GM08714 (cell line): Measurements from ENCODE around the gene CCDC200.
"Not testable (repeated sequence)": the region's sequence is repeated elsewhere in the genome, so short reads cannot be mapped to it uniquely, and the experiment has no call there.

ENCODE experiments used
- H3K4me3 ChIP-seq: fragments of 200-500 bp; sonication (Bioruptor generic); 2 replicates; pipeline ENCODE4 v1.5.1; 2014; ENCODE audit warnings: mild to moderate bottlenecking, low read length, inconsistent platforms
- ZNF274 ChIP-seq: IDR thresholded peaks from 2 replicates; pipeline ENCODE4 v1.6.1; 2012; ENCODE audit warnings: mild to moderate bottlenecking, low read depth, low read length

CCDC200 gene

GRCh38 chr17:43220511-43221125 lies 7.8 kb downstream of the CCDC200 start:
- H3K4me3 ChIP-seq = no peak overlapping the region
- no peak for TF ChIP-seq ZNF274

DNA sequence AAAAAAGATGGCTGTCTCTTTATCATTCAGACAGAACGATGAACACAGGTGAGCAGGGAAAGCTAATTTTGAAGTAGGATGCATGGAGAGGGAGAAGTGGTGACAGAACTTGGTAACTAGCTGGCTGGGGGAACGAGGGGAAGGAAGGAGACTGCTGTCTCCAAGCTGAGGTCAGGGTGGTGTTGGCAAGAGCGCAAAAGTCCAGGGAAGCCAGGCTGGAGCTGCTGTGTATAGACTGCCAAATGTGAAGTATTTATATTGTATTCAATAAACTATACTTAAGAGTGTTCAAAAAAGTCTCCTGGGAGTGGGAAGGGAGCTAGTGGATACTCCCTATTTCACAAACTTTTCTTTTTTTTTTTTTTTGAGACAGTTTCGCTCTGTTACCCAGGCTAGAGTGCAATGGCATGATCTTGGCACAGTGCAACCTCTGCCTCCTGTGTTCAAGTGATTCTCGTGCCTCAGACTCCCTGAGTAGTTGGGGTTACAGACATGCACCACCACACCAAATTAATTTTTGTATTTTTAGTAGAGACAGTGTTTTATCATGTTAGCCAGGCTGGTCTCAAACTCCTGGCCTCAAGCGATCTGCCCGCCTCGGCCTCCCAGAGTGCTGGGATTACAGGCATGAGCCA lies 8.6 kb downstream of the CCDC200 start:
- TF ChIP-seq ZNF274 = no peak
- no peak overlapping the region for H3K4me3 ChIP-seq

DNA sequence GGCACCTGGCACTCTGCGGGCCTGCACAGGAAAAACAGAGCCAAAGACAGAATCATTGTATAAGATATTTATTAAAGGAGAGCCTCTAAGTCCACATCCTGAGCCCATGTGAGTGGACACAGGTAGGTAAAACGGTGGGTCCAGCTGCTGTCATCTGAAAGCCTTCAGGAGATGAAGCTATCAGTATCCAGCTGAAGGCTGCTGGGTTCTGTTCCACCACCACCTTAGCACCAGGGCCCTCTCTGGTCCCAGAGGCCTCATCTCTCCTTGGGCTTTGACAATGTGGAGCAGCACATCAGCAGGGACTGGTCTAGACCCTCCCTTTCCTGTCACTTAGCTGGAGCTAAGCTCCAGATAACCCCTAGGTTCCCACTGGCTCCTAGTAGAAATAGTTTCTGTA lies 9.4 kb downstream of the CCDC200 start:
- no peak for TF ChIP-seq ZNF274
- no peak overlapping the region for H3K4me3 ChIP-seq

- H3K4me3 ChIP-seq = no peak overlapping the region
- TF ChIP-seq ZNF274 = no peak
Measured at GRCh38 chr17:43217614-43218087, 10.8 kb downstream of the CCDC200 start.

GRCh38 chr17:43216762-43217613 lies 11.4 kb downstream of the CCDC200 start:
- no peak for TF ChIP-seq ZNF274
- H3K4me3 ChIP-seq = no peak overlapping the region

DNA sequence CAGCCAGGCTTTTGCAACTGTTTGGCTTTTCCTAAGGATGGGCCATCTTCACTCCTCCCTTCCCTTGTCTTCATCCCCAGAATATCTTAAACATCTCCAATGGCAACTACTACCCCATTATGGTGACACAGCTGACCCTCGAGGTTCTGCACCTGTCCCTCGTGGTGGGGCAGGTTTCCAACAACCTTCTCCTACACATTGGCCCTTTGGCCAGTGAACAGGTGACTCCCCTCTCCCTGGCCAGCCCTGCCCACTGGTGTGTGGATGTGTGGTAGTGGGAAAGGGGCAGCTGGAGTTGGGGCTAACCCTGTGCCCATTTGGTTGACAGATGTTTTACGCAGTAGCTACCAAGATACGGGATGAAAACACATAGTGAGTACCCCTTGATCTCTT lies 12.1 kb downstream of the CCDC200 start:
- TF ChIP-seq ZNF274 = no peak
- no peak overlapping the region for H3K4me3 ChIP-seq

DNA sequence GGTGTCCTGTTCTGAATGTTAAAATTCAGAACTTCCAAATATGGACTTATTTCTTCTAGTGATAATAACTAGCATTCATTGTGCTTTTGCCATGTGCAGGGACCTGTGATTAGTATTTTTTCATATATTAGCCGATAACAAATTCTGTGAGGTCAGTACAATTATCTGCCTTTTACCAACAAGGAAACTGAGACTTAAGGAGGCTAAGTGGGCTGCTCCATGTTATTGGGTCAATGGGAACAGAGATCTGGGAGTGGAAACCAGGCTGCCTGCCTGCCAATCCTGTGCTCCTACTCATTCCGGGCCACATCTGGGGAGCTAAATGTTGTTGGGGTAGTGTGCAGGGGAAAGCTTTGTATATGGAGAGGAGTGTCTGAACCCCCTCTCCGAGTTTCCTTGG lies 13.1 kb downstream of the CCDC200 start:
- no peak for TF ChIP-seq ZNF274
- no peak overlapping the region for H3K4me3 ChIP-seq

GRCh38 chr17:43213545-43213944 lies 14.9 kb downstream of the CCDC200 start:
- H3K4me3 ChIP-seq = peak overlapping the region; percentile 73; the same call in 1 of the 2 replicates
- no peak for TF ChIP-seq ZNF274

DNA sequence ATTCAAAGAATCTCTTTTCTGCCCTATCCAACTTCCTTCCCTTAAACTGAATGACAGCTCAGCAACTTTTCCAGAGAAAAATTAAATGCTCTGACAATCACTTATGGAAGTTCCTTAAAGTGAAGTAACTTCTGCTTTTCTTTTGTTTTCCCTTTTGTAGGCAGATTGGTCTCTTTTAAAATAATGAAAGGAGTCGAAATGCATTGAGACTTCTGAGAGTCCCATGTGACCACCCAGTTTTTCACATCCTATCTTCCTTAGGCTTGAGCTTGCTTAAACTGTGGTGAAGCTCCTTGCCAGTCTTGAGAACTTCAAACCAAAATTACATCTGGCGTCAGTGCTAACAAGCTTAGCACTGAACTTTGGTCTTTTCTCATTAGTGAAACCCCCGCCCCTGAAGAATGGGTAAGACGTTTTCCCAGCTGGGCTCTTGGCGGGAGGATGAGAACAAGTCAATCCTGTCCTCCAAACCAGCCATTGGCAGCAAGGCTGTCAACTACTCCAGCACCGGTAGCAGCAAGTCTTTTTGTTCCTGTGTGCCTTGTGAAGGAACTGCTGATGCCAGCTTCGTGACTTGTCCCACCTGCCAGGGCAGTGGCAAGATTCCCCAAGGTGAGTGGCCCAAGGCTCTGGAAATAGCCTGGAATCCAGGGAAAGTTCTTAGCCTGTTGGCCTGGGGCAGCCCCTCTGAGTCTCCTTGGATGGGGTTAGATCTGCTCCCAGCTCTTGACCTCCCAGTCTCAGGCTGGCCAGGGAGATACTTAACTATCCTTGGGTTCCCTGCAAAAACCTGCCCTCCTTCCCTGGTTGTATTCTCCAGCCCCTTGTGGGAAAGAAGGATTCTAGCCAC lies 15.6 kb downstream of the CCDC200 start:
- no peak for TF ChIP-seq ZNF274
- peak overlapping the region; percentile 73 for H3K4me3 ChIP-seq

DNA sequence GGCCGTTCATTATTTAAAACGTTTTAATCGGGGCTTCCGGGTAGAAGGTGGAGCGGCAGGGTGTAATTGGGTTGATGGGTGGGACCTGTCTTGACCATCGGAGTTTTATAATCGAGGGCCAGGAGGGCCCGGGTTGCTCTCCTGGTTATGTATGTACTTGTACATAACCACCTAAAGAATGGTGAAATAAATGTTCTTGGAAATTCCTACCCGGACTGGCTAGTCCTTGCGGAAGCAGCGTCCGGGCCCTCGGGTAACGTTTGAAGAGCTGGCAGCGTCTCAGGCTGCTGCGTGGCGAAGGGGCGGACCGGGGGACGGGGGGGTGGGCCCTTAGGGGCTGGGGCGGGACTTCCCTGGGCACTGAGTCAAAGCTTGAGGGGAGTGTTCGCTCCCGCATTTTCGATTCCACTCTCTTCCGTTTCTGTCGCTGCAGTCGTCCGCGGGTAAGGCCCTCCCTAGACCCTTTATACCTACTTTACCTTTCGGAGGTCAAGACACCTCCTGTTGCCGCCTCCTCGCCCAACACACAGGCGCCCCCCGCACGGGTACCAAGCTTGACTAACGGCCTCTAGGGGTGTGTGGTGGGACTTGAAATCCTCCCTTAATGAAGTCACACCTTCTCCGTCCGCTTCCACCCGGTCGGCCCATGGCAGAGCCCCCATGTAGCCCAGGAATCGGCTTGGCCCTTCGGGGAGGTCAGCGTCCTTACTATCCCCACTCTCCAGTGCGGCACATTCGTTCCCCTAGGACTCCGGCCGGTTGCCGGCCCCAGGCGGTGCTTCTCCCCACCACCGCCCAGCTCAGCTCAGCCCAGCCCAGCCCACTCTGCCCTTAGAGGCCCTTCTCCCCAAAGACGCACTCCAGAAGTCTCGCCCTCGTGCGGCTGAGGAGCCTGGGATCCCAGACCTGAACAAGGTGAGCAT lies 16.7 kb downstream of the CCDC200 start, which contains the start of gene TMEM106A:
TSS of gene TMEM106A (plus strand) at position 396 of the 923 bp plus-strand sequence. CDS start 1,167 bp downstream, outside the sequence.
- H3K4me3 ChIP-seq = peak within 1 kb of the TSS; percentile 90
- no peak for TF ChIP-seq ZNF274

DNA sequence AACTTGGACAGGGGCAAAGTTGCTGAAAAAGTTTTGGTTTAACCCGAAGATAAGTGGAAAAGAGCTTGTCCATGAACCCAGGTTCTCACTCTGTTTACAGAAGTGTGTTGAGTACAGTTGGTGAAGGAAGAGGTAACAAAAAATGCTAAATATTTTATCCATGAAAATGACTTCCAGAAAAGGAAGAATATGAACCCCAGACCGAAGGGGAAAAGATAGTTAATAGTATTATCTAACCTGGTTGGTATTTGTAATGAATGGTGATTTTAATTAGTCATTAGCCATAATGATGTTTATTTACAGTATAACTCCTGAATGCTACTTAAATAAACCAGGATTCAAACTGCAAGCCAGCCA lies 17.3 kb downstream of the CCDC200 start:
- TF ChIP-seq ZNF274 = no peak
- peak overlapping the region; percentile 90 for H3K4me3 ChIP-seq

DNA sequence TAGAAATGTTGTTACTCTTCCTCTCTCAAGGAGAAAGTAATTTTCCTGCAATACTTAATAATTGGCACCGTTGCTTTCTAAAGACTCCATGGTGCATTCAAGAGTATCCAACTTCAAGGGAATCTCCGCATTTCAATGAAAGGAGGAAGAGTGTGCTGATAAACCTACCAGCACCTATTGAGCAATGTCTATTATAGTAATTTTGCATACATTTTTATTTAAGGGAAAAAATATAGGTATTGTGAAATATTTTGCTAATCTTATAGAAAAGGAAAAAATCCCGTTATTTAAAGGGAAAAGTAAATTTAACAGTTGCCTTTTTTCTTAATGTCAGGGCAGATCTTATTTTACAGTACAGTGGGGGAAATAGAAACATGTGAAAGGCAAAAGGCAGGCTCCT lies 17.8 kb downstream of the CCDC200 start:
- H3K4me3 ChIP-seq = peak overlapping the region; percentile 90
- TF ChIP-seq ZNF274 = no peak

DNA sequence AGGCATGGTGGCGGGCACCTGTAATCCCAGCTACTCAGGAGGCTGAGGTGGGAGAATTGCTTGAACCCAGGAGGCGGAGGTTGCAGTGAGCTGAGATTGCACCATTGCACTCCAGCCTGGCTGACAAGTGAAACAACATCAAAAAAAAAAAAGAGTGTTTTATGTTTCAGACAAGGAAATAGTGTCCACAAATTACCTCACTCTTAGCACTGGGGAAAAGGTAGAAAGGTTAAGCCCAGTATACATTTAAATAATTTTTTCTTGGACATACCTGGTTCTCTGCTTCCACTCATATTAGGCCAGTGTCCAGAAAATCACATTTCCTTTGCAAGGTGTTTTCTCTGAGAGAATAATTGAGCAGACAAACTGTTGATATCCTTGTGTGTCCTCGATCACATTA lies 25.4 kb downstream of the CCDC200 start:
- not testable (repeated sequence) for H3K4me3 ChIP-seq
